Kidney glomerular epithelial cell (primary cell): Measurements from ENCODE around the gene TMEM208.

ENCODE experiments used
- DNase-seq: peaks from one replicate; lab custom pipeline; 2025; lab: John Stamatoyannopoulos, UW

TMEM208 gene

GRCh38 chr16:67237396-67238277, 10.7 kb downstream of the TMEM208 start:
- DNase-seq: no peak

GRCh38 chr16:67238278-67238575, 11.3 kb downstream of the TMEM208 start:
- DNase-seq: no peak

GRCh38 chr16:67238806-67239470, 12.0 kb downstream of the TMEM208 start:
- DNase-seq: no peak

- no peak for DNase-seq
Observed at GRCh38 chr16:67240506-67240905, 13.6 kb downstream of the TMEM208 start.

- DNase-seq: peak; percentile 82
Observed at GRCh38 chr16:67241008-67241900, 14.3 kb downstream of the TMEM208 start.

GRCh38 chr16:67242138-67242730, 15.3 kb downstream of the TMEM208 start:
- no peak for DNase-seq

- DNase-seq: no peak
Observed at GRCh38 chr16:67243481-67243880, 16.6 kb downstream of the TMEM208 start.

GRCh38 chr16:67244387-67245185, 17.7 kb downstream of the TMEM208 start:
- DNase-seq: peak; percentile 30

GRCh38 chr16:67245186-67245585, 18.3 kb downstream of the TMEM208 start:
- DNase-seq: no peak

GRCh38 chr16:67245674-67246080, 18.7 kb downstream of the TMEM208 start:
- DNase-seq: no peak

- peak; percentile 33 for DNase-seq
Observed at GRCh38 chr16:67246081-67246755, 19.3 kb downstream of the TMEM208 start.

GRCh38 chr16:67246756-67247191, 19.8 kb downstream of the TMEM208 start:
- no peak for DNase-seq

GRCh38 chr16:67247192-67248072, 20.5 kb downstream of the TMEM208 start, which contains the start of gene FHOD1:
FHOD1 (minus strand) TSS chr16:67247481; CDS start chr16:67247410, 71 bp downstream.
- peak; percentile 95 for DNase-seq

GRCh38 chr16:67248073-67248400, 21.1 kb downstream of the TMEM208 start:
- DNase-seq: no peak

GRCh38 chr16:67248401-67249177, 21.7 kb downstream of the TMEM208 start, which contains the start of gene SLC9A5:
SLC9A5 (plus strand) TSS chr16:67248979; CDS start chr16:67249015, 36 bp downstream.
- no peak for DNase-seq

- no peak for DNase-seq
Observed at GRCh38 chr16:67249178-67250044, 22.5 kb downstream of the TMEM208 start.

- no peak for DNase-seq
Observed at GRCh38 chr16:67250045-67250327, 23.1 kb downstream of the TMEM208 start.
